HepG2 (cell line): Measurements from ENCODE around the gene CAPZA2. TPM values are rescaled to one million over a fixed set of nuclear protein-coding genes. Genes with fewer than 3 reads are reported as not detected.
A peak's percentile ranks its signal among the peaks of the same experiment; 100 is the strongest.

Source experiments
- JDP2 ChIP-seq: sonication (generic); formaldehyde crosslinking; IDR thresholded peaks from 2 replicates; pipeline ENCODE4 v1.8.1; 2022; ENCODE audit warnings: missing genetic modification reagents, borderline replicate concordance
- LCORL ChIP-seq, 2 experiments: fragments of 450-650 bp in 1 of 2; sonication (generic) in 1 of 2; formaldehyde crosslinking in 1 of 2; IDR thresholded peaks; 2 replicates each; pipeline versions ENCODE4 v1.5.0 to v1.6.1; 2017 to 2020; ENCODE audit warnings: antibody characterized with exemption in 1 of 2, missing genetic modification reagents in 1 of 2
- MAZ ChIP-seq, 2 experiments: sonication (generic) in 1 of 2; formaldehyde crosslinking in 1 of 2; IDR thresholded peaks; 2 replicates each; pipeline versions ENCODE4 v1.5.0 to v1.6.1; 2012 to 2020; ENCODE audit warnings: low read depth in 2 of 2, mild to moderate bottlenecking in 2 of 2, borderline replicate concordance in 1 of 2, improper control_type of control experiment in 1 of 2, low read length in 1 of 2, missing genetic modification reagents in 1 of 2, moderate library complexity in 1 of 2
- MTF2 ChIP-seq: sonication (generic); formaldehyde crosslinking; IDR thresholded peaks from 2 replicates; pipeline ENCODE4 v1.5.0; 2020; ENCODE audit warnings: missing genetic modification reagents, borderline replicate concordance
- PITX1 ChIP-seq: sonication (generic); formaldehyde crosslinking; IDR thresholded peaks from 2 replicates; pipeline ENCODE4 v1.5.1; 2020; ENCODE audit warnings: mild to moderate bottlenecking, missing genetic modification reagents
- SAP130 ChIP-seq: IDR thresholded peaks from 2 replicates; pipeline ENCODE4 v1.6.1; 2016; ENCODE audit warnings: low read depth
- ZEB1 ChIP-seq: IDR thresholded peaks from 2 replicates; pipeline ENCODE4 v1.6.1; 2012; ENCODE audit warnings: mild to moderate bottlenecking, low read depth, inconsistent platforms; ENCODE audit not compliant: insufficient replicate concordance
- ZNF264 ChIP-seq: sonication (generic); formaldehyde crosslinking; IDR thresholded peaks from 2 replicates; pipeline ENCODE4 v1.4.0; 2020; ENCODE audit warnings: missing genetic modification reagents
- ZNF782 ChIP-seq: sonication (generic); formaldehyde crosslinking; IDR thresholded peaks from 2 replicates; pipeline ENCODE4 v1.4.0; 2020; ENCODE audit warnings: missing genetic modification reagents, mild to moderate bottlenecking, borderline replicate concordance
- ZNF790 ChIP-seq: sonication (generic); formaldehyde crosslinking; IDR thresholded peaks from 2 replicates; pipeline ENCODE4 v1.8.0; 2022; ENCODE audit warnings: missing genetic modification reagents, mild to moderate bottlenecking, borderline replicate concordance
- ZNF839 ChIP-seq: sonication (generic); formaldehyde crosslinking; IDR thresholded peaks from 2 replicates; pipeline ENCODE4 v1.4.0; 2020; ENCODE audit warnings: missing genetic modification reagents, mild to moderate bottlenecking, borderline replicate concordance
- ZSCAN29 ChIP-seq: sonication (generic); formaldehyde crosslinking; conservative IDR thresholded peaks from 2 replicates; pipeline ENCODE4 v1.4.0; 2020; ENCODE audit warnings: mild to moderate bottlenecking, missing genetic modification reagents
- polyA plus RNA-seq, 8 experiments: library from polyadenylated mRNA; depleted of rRNA in 3 of 8; stranded (reverse) in 7 of 8; unstranded in 1 of 8; fragments of >200 nt; fragmentation: Illumina TruSeq in 4 of 8; extraction: Trizol in 4 of 8; gene quantifications; 2 replicates each; pipeline versions ENCODE4 v1.2.1 to v1.2.3, GENCODE V29; 2011 to 2016; ENCODE audit warnings: low read depth in 4 of 8, missing spikeins in 1 of 8, mixed read lengths in 1 of 8; ENCODE audit not compliant: insufficient read depth in 1 of 8
- total RNA-seq, 5 experiments: library from RNA; depleted of rRNA; stranded (reverse); fragments of >200 nt; fragmentation: Illumina TruSeq; extraction: Trizol; gene quantifications; 2 replicates each; pipeline ENCODE4 v1.2.3, GENCODE V29; 2016; ENCODE audit warnings: low read depth in 1 of 5
- TF ChIP-seq, protein P1 (sequence below): sonication (generic); formaldehyde crosslinking; IDR thresholded peaks from 2 replicates; pipeline ENCODE4 v1.8.0; 2022; ENCODE audit warnings: mild to moderate bottlenecking, missing genetic modification reagents; ENCODE audit not compliant: insufficient replicate concordance
- TF ChIP-seq, protein P2 (sequence below): sonication (generic); formaldehyde crosslinking; IDR thresholded peaks from 2 replicates; pipeline ENCODE4 v1.4.0; 2020; ENCODE audit warnings: mild to moderate bottlenecking, missing genetic modification reagents, borderline replicate concordance
- TF ChIP-seq, protein P3 (sequence below): sonication (generic); IDR thresholded peaks from 2 replicates; pipeline ENCODE4 v1.6.1; 2016; ENCODE audit warnings: low read depth, borderline replicate concordance
- TF ChIP-seq, protein P4 (sequence below): sonication (generic); formaldehyde crosslinking; IDR thresholded peaks from 2 replicates; pipeline ENCODE4 v1.9.0; 2021; ENCODE audit warnings: missing genetic modification reagents, mild to moderate bottlenecking, borderline replicate concordance
- TF ChIP-seq, protein P5 (sequence below): sonication (generic); formaldehyde crosslinking; IDR thresholded peaks from 2 replicates; pipeline ENCODE4 v1.8.0; 2022; ENCODE audit warnings: mild to moderate bottlenecking, missing genetic modification reagents

The CAPZA2 gene
- total and polyA plus RNA-seq, 2 of the 13 experiments (the other 11 are each of a cell fraction or from before 2014, with no cell fraction given), result 38.4 to 199 TPM

DNA sequence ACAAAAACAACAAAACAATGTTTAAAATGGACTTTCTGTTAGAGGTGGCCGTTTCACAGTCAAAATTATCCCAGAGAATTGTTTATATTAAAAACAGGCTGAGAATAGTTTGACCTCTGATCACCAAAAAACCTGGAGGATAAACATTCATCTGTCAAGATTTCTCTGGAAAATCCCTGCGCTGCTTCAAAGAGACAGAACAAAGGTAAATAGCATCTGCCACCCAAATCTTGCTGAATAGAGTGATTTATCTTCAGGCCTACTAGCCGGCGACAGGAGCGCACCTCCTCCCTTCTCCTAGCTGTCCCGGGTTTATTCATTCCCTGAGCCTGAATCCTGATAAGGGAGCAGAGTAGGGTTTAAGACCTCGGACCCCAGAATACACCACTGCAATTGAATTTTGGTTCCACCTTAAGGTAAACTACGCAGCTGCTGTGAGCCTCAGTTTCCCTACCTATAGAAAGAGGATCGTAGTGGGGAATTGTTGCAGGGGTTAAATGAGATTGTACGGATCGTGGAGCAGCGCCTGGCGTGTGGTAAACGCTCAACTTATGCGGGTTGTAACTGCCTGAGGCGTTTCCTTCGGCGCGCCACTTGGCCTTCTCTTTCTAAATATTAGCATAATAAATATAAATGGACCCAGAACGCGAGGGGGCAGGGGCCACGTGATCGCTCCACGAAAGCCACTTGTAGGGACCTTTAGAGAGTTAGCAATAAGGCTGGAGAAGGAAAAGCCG, 90.4 kb downstream of the CAPZA2 start (continued):
- TF ChIP-seq, protein P1, sequence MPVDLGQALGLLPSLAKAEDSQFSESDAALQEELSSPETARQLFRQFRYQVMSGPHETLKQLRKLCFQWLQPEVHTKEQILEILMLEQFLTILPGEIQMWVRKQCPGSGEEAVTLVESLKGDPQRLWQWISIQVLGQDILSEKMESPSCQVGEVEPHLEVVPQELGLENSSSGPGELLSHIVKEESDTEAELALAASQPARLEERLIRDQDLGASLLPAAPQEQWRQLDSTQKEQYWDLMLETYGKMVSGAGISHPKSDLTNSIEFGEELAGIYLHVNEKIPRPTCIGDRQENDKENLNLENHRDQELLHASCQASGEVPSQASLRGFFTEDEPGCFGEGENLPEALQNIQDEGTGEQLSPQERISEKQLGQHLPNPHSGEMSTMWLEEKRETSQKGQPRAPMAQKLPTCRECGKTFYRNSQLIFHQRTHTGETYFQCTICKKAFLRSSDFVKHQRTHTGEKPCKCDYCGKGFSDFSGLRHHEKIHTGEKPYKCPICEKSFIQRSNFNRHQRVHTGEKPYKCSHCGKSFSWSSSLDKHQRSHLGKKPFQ (CRISPR knock-in tag), result no peak
- TF ChIP-seq ZSCAN29 (CRISPR knock-in tag) (0 out of 2 replicates have a peak, but pooled peaks have one; percentile 46), ZEB1 (peak; percentile 39), ZNF782 (CRISPR knock-in tag) (no peak), MTF2 (CRISPR knock-in tag) (no peak), JDP2 (CRISPR knock-in tag) (no peak), ZNF264 (no peak), ZNF790 (CRISPR knock-in tag) (no peak), SAP130 (CRISPR knock-in tag) (peak; percentile 46), PITX1 (no peak), ZNF839 (no peak), MAZ (IDR thresholded peaks at IDR 0.05; ENCODE audit: borderline replicate concordance, low read depth, low read length) (no peak), MAZ (CRISPR knock-in tag; IDR thresholded peaks at IDR 0.05; ENCODE audit: low read depth) (0 out of 2 replicates have a peak, but pooled peaks have one; percentile 12), LCORL (IDR thresholded peaks at IDR 0.05) (no peak), LCORL (CRISPR knock-in tag; IDR thresholded peaks at IDR 0.05) (peak; percentile 36; the same call in 1 of the 2 replicates)
- TF ChIP-seq, protein P2, sequence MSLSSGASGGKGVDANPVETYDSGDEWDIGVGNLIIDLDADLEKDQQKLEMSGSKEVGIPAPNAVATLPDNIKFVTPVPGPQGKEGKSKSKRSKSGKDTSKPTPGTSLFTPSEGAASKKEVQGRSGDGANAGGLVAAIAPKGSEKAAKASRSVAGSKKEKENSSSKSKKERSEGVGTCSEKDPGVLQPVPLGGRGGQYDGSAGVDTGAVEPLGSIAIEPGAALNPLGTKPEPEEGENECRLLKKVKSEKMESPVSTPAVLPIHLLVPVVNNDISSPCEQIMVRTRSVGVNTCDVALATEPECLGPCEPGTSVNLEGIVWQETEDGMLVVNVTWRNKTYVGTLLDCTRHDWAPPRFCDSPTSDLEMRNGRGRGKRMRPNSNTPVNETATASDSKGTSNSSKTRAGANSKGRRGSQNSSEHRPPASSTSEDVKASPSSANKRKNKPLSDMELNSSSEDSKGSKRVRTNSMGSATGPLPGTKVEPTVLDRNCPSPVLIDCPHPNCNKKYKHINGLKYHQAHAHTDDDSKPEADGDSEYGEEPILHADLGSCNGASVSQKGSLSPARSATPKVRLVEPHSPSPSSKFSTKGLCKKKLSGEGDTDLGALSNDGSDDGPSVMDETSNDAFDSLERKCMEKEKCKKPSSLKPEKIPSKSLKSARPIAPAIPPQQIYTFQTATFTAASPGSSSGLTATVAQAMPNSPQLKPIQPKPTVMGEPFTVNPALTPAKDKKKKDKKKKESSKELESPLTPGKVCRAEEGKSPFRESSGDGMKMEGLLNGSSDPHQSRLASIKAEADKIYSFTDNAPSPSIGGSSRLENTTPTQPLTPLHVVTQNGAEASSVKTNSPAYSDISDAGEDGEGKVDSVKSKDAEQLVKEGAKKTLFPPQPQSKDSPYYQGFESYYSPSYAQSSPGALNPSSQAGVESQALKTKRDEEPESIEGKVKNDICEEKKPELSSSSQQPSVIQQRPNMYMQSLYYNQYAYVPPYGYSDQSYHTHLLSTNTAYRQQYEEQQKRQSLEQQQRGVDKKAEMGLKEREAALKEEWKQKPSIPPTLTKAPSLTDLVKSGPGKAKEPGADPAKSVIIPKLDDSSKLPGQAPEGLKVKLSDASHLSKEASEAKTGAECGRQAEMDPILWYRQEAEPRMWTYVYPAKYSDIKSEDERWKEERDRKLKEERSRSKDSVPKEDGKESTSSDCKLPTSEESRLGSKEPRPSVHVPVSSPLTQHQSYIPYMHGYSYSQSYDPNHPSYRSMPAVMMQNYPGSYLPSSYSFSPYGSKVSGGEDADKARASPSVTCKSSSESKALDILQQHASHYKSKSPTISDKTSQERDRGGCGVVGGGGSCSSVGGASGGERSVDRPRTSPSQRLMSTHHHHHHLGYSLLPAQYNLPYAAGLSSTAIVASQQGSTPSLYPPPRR (CRISPR knock-in tag), result no peak
- TF ChIP-seq, protein P3, sequence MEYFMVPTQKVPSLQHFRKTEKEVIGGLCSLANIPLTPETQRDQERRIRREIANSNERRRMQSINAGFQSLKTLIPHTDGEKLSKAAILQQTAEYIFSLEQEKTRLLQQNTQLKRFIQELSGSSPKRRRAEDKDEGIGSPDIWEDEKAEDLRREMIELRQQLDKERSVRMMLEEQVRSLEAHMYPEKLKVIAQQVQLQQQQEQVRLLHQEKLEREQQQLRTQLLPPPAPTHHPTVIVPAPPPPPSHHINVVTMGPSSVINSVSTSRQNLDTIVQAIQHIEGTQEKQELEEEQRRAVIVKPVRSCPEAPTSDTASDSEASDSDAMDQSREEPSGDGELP, result no peak
- TF ChIP-seq, protein P4, sequence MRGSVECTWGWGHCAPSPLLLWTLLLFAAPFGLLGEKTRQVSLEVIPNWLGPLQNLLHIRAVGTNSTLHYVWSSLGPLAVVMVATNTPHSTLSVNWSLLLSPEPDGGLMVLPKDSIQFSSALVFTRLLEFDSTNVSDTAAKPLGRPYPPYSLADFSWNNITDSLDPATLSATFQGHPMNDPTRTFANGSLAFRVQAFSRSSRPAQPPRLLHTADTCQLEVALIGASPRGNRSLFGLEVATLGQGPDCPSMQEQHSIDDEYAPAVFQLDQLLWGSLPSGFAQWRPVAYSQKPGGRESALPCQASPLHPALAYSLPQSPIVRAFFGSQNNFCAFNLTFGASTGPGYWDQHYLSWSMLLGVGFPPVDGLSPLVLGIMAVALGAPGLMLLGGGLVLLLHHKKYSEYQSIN (CRISPR knock-in tag), result no peak
- TF ChIP-seq, protein P5, sequence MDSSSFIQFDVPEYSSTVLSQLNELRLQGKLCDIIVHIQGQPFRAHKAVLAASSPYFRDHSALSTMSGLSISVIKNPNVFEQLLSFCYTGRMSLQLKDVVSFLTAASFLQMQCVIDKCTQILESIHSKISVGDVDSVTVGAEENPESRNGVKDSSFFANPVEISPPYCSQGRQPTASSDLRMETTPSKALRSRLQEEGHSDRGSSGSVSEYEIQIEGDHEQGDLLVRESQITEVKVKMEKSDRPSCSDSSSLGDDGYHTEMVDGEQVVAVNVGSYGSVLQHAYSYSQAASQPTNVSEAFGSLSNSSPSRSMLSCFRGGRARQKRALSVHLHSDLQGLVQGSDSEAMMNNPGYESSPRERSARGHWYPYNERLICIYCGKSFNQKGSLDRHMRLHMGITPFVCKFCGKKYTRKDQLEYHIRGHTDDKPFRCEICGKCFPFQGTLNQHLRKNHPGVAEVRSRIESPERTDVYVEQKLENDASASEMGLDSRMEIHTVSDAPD (CRISPR knock-in tag), result no peak
